ENCODE data around the gene S100A9.
"Not testable (repeated sequence)": the region's sequence is repeated elsewhere in the genome, so short reads cannot be mapped to it uniquely, and the experiment has no call there.

S100A9 gene

GRCh38 chr1:153403421-153404085, 45.9 kb downstream of the S100A9 start:
- Histone ChIP-seq H3K36me3 (replicated peaks) (no peaks in the 10 kb centered on the region), H3K27ac (no peak overlapping the region), H3K27me3 (replicated peaks) (no peaks in the 10 kb centered on the region), H3K4me3 (ENCODE audit: low read depth, low read length) (no peak overlapping the region)
- in situ Hi-C loops (cut with HindIII; ENCODE audit: low pct_ligation_motif_present, low sequenced_read_pairs): no loop called here
- no peak for TF ChIP-seq CTCF (IDR thresholded peaks at IDR 0.05; ENCODE audit: low read depth, low read length, missing control alignments)
- no peak for DNase-seq

GRCh38 chr1:153404086-153404635, 46.5 kb downstream of the S100A9 start:
- DNase-seq: no peak
- Histone ChIP-seq H3K27ac (no peak overlapping the region), H3K4me3 (ENCODE audit: low read depth, low read length) (no peak overlapping the region), H3K27me3 (replicated peaks) (no peaks in the 10 kb centered on the region), H3K36me3 (replicated peaks) (no peaks in the 10 kb centered on the region)
- no peak for TF ChIP-seq CTCF (IDR thresholded peaks at IDR 0.05; ENCODE audit: low read depth, low read length, missing control alignments)
- in situ Hi-C loops (cut with HindIII; ENCODE audit: low pct_ligation_motif_present, low sequenced_read_pairs): no loop called here

GRCh38 chr1:153404768-153405167, 47.1 kb downstream of the S100A9 start:
- in situ Hi-C loops (cut with HindIII; ENCODE audit: low pct_ligation_motif_present, low sequenced_read_pairs): no loop called here
- Histone ChIP-seq H3K36me3 (replicated peaks) (no peaks in the 10 kb centered on the region), H3K4me3 (ENCODE audit: low read depth, low read length) (no peak overlapping the region), H3K27me3 (replicated peaks) (no peaks in the 10 kb centered on the region), H3K27ac (no peak overlapping the region)
- DNase-seq: no peak
- TF ChIP-seq CTCF (IDR thresholded peaks at IDR 0.05; ENCODE audit: low read depth, low read length, missing control alignments): peak; percentile 51

- H3K27ac ChIP-seq; H3K36me3 ChIP-seq (replicated peaks); in situ Hi-C loops (cut with HindIII; ENCODE audit: low pct_ligation_motif_present, low sequenced_read_pairs); H3K4me3 ChIP-seq (ENCODE audit: low read depth, low read length); H3K27me3 ChIP-seq (replicated peaks); DNase-seq: not testable (repeated sequence)
Observed at GRCh38 chr1:153405825-153406599, 48.4 kb downstream of the S100A9 start.

- H3K4me3 ChIP-seq (ENCODE audit: low read depth, low read length); H3K27ac ChIP-seq; in situ Hi-C loops (cut with HindIII; ENCODE audit: low pct_ligation_motif_present, low sequenced_read_pairs); DNase-seq; H3K27me3 ChIP-seq (replicated peaks); H3K36me3 ChIP-seq (replicated peaks): not testable (repeated sequence)
Observed at GRCh38 chr1:153407274-153407673, 49.6 kb downstream of the S100A9 start.

Measured in brain microvascular endothelial cell (primary cell).